Suprapubic skin (tissue), 3 donors: ENCODE results near the gene KLHL12.

Source experiments
- EP300 ChIP-seq: sonication (generic); formaldehyde crosslinking; IDR thresholded peaks from one replicate; pipeline ENCODE4 v1.6.1; 2017; ENCODE audit warnings: antibody characterized with exemption
- POLR2A ChIP-seq, 2 donors: fragments of 450-650 bp; IDR thresholded peaks; one replicate each; pipeline ENCODE4 v1.6.1; 2017; ENCODE audit warnings: antibody characterized with exemption in 2 of 2, mild to moderate bottlenecking in 2 of 2, moderate library complexity in 2 of 2
- TF ChIP-seq, protein P1 (sequence below), 2 donors: fragments of 200-600 bp in 1 of 2; fragments of 450-650 bp in 1 of 2; sonication (generic) in 1 of 2; IDR thresholded peaks; one replicate each; pipeline ENCODE4 v1.5.1; 2016 to 2019; ENCODE audit warnings: antibody characterized with exemption in 2 of 2, mild to moderate bottlenecking in 1 of 2, moderate library complexity in 1 of 2

DNA sequence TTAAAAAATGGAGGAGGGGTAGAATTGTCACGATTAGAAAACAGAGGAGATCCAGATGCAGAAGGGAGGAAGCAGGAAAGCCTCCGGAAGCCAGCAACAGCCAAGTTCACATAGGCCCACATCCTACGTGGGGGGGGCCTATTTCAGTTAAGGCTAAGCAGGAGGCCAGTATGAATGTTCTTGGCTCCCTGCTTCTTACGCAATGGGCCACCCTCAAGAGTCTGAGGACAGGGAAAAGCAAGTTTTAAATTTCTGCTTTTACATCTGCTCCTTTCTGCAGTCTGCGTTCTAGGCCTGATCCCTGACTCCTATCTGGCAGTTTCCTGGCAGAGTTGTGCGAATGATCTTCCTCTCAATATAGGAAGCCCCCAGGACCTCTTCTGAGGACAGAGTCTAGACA, 68.7 kb downstream of the KLHL12 start:
- TF ChIP-seq, protein P1, sequence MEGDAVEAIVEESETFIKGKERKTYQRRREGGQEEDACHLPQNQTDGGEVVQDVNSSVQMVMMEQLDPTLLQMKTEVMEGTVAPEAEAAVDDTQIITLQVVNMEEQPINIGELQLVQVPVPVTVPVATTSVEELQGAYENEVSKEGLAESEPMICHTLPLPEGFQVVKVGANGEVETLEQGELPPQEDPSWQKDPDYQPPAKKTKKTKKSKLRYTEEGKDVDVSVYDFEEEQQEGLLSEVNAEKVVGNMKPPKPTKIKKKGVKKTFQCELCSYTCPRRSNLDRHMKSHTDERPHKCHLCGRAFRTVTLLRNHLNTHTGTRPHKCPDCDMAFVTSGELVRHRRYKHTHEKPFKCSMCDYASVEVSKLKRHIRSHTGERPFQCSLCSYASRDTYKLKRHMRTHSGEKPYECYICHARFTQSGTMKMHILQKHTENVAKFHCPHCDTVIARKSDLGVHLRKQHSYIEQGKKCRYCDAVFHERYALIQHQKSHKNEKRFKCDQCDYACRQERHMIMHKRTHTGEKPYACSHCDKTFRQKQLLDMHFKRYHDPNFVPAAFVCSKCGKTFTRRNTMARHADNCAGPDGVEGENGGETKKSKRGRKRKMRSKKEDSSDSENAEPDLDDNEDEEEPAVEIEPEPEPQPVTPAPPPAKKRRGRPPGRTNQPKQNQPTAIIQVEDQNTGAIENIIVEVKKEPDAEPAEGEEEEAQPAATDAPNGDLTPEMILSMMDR (IDR thresholded peaks at IDR 0.05): no peak
- TF ChIP-seq POLR2A (IDR thresholded peaks at IDR 0.05): no peak
- no peak for TF ChIP-seq EP300
